A673 (cell line): ENCODE data around the gene ZBTB37.

Experiments used
- EZH2 ChIP-seq: fragments of 200-600 bp; sonication (generic); IDR thresholded peaks from 2 replicates; pipeline ENCODE4 v1.6.1; 2017; ENCODE audit warnings: borderline replicate concordance, low read depth, mild to moderate bottlenecking, mixed read lengths, antibody characterized with exemption, low read length; ENCODE audit not compliant: poor library complexity, severe bottlenecking
- TF ChIP-seq, protein P1 (sequence below): fragments of 300-800, 200-600 bp; sonication (generic); conservative IDR thresholded peaks from 2 replicates; pipeline ENCODE4 v1.5.1; 2017; ENCODE audit warnings: low read depth, mild to moderate bottlenecking, antibody characterized with exemption, low read length, moderate library complexity, mixed read lengths

DNA sequence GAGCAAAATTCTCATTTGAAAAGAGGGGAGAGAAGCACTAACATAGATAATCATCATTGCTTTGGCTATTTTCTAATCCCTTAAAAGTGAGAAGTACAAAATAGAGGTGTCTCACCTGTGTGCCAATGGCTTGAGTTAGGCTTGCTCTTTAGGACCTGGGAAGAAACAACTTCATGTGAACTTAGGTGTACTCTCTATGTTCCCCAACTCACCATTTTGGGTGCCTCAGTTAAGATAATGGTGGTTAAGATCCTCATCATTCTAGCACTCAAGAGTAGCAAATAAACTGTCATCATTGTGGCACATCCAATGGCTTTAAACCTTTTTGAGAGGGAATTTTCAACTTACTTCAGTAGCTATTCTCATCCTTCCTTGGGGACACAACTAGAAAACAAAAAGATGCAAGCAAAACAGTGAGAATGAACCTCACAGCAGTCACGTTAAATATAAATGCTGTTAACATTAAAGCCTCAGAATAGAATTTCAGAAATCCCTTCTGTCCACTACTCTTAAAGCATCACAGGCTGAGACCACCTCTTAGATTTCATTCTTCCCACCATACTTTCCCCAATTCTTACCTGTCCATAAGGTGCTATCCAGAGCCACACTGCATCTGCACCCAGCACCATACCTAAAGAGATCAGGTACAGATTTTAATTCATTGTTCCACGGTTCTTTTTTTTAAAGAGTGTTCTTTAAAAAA lies 1.6 kb upstream of the ZBTB37 start:
- TF ChIP-seq, protein P1, sequence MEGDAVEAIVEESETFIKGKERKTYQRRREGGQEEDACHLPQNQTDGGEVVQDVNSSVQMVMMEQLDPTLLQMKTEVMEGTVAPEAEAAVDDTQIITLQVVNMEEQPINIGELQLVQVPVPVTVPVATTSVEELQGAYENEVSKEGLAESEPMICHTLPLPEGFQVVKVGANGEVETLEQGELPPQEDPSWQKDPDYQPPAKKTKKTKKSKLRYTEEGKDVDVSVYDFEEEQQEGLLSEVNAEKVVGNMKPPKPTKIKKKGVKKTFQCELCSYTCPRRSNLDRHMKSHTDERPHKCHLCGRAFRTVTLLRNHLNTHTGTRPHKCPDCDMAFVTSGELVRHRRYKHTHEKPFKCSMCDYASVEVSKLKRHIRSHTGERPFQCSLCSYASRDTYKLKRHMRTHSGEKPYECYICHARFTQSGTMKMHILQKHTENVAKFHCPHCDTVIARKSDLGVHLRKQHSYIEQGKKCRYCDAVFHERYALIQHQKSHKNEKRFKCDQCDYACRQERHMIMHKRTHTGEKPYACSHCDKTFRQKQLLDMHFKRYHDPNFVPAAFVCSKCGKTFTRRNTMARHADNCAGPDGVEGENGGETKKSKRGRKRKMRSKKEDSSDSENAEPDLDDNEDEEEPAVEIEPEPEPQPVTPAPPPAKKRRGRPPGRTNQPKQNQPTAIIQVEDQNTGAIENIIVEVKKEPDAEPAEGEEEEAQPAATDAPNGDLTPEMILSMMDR = no peak
- no peak for TF ChIP-seq EZH2
